IPS-15b (cell line): Measurements from ENCODE around the gene INF2.
"Not testable (repeated sequence)": the region's sequence is repeated elsewhere in the genome, so short reads cannot be mapped to it uniquely, and the experiment has no call there.

Source experiments
- H3K27me3 ChIP-seq: one replicate; pipeline ENCODE4 v1.6.1; 2013; ENCODE audit warnings: low read length; ENCODE audit not compliant: control insufficient read depth, insufficient read depth
- H3K36me3 ChIP-seq: one replicate; pipeline ENCODE4 v1.6.1; 2013; ENCODE audit warnings: low read length; ENCODE audit not compliant: control insufficient read depth, insufficient read depth
- H3K4me1 ChIP-seq: one replicate; pipeline ENCODE4 v1.6.1; 2013; ENCODE audit warnings: mild to moderate bottlenecking, low read length; ENCODE audit not compliant: control insufficient read depth, insufficient read depth
- H3K4me3 ChIP-seq: one replicate; pipeline ENCODE4 v1.5.1; 2013; ENCODE audit warnings: low read depth, low read length
- H3K9ac ChIP-seq: one replicate; pipeline ENCODE4 v1.6.1; 2013; ENCODE audit warnings: low read depth, mild to moderate bottlenecking, low read length
- H3K9me3 ChIP-seq: one replicate; pipeline ENCODE4 v1.6.1; 2013; ENCODE audit warnings: mild to moderate bottlenecking, low read length; ENCODE audit not compliant: control insufficient read depth, insufficient read depth

The INF2 gene

GRCh38 chr14:104723651-104724406, 34.4 kb downstream of the INF2 start, which contains the start of gene ADSS1:
ADSS1 (plus strand) TSS chr14:104724229; CDS start chr14:104724271, 42 bp downstream.
- H3K27me3 ChIP-seq = no peaks in the 10 kb centered on the region
- no peaks in the 10 kb centered on the region for H3K4me1 ChIP-seq
- no peaks in the 10 kb centered on the region for H3K36me3 ChIP-seq
- H3K4me3 ChIP-seq = peak within 1 kb of the TSS; percentile 59
- H3K9ac ChIP-seq = no peak within 1 kb of the TSS
- no peaks in the 10 kb centered on the region for H3K9me3 ChIP-seq

- Histone ChIP-seq H3K9me3 (no peaks in the 10 kb centered on the region), H3K27me3 (no peaks in the 10 kb centered on the region), H3K9ac (no peak overlapping the region), H3K4me1 (no peaks in the 10 kb centered on the region), H3K36me3 (no peaks in the 10 kb centered on the region), H3K4me3 (peak overlapping the region; percentile 50)
These were observed 35.1 kb downstream of the INF2 start for GRCh38 chr14:104724407-104724980.

GRCh38 chr14:104724981-104725771, 35.8 kb downstream of the INF2 start:
- peak overlapping the region; percentile 50 for H3K4me3 ChIP-seq
- H3K9me3 ChIP-seq = no peaks in the 10 kb centered on the region
- no peaks in the 10 kb centered on the region for H3K27me3 ChIP-seq
- no peaks in the 10 kb centered on the region for H3K36me3 ChIP-seq
- no peak overlapping the region for H3K9ac ChIP-seq
- H3K4me1 ChIP-seq = no peaks in the 10 kb centered on the region

- Histone ChIP-seq H3K9ac (no peak overlapping the region), H3K27me3 (no peaks in the 10 kb centered on the region)
These were observed 36.5 kb downstream of the INF2 start for GRCh38 chr14:104725772-104726548.

GRCh38 chr14:104726600-104727451, 37.4 kb downstream of the INF2 start:
- no peaks in the 10 kb centered on the region for H3K4me1 ChIP-seq
- H3K4me3 ChIP-seq = no peak overlapping the region
- no peaks in the 10 kb centered on the region for H3K9me3 ChIP-seq
- no peaks in the 10 kb centered on the region for H3K27me3 ChIP-seq
- no peaks in the 10 kb centered on the region for H3K36me3 ChIP-seq
- H3K9ac ChIP-seq = no peak overlapping the region

More at GRCh38 chr14:104725772-104726548, 36.5 kb downstream of the INF2 start:
- Histone ChIP-seq H3K9me3 (no peaks in the 10 kb centered on the region), H3K36me3 (no peaks in the 10 kb centered on the region), H3K4me1 (no peaks in the 10 kb centered on the region), H3K4me3 (no peak overlapping the region)

- no peaks in the 10 kb centered on the region for H3K27me3 ChIP-seq
- H3K4me3 ChIP-seq = no peak overlapping the region
- H3K9ac ChIP-seq = no peak overlapping the region
- H3K4me1 ChIP-seq = no peaks in the 10 kb centered on the region
- no peaks in the 10 kb centered on the region for H3K36me3 ChIP-seq
- H3K9me3 ChIP-seq = no peaks in the 10 kb centered on the region
These were observed 39.2 kb downstream of the INF2 start for GRCh38 chr14:104728631-104729030.

GRCh38 chr14:104729176-104729834, 39.9 kb downstream of the INF2 start:
- H3K4me3 ChIP-seq, H3K9me3 ChIP-seq, H3K27me3 ChIP-seq, H3K9ac ChIP-seq, H3K36me3 ChIP-seq, H3K4me1 ChIP-seq: not testable (repeated sequence)

- Histone ChIP-seq H3K27me3 (no peaks in the 10 kb centered on the region), H3K4me1 (no peaks in the 10 kb centered on the region), H3K9ac (no peak overlapping the region), H3K36me3 (no peaks in the 10 kb centered on the region), H3K9me3 (no peaks in the 10 kb centered on the region), H3K4me3 (no peak overlapping the region)
These were observed 40.4 kb downstream of the INF2 start for GRCh38 chr14:104729835-104730181.

GRCh38 chr14:104730487-104730886, 41.1 kb downstream of the INF2 start:
- Histone ChIP-seq H3K27me3 (no peaks in the 10 kb centered on the region), H3K36me3 (no peaks in the 10 kb centered on the region), H3K4me3 (no peak overlapping the region), H3K9me3 (no peaks in the 10 kb centered on the region), H3K9ac (no peak overlapping the region), H3K4me1 (no peaks in the 10 kb centered on the region)

- Histone ChIP-seq H3K27me3 (no peaks in the 10 kb centered on the region), H3K4me3 (no peak overlapping the region), H3K9me3 (no peaks in the 10 kb centered on the region), H3K36me3 (no peaks in the 10 kb centered on the region), H3K4me1 (no peaks in the 10 kb centered on the region), H3K9ac (no peak overlapping the region)
These were observed 42.2 kb downstream of the INF2 start for GRCh38 chr14:104731320-104732294.
